GM10266 (cell line): ENCODE results near the gene SCG2.

Experiments
- DNase-seq: peaks from one replicate; pipeline ENCODE4 v3.0.0; 2012; ENCODE audit errors: extremely low spot score
- CTCF ChIP-seq: IDR thresholded peaks from 2 replicates; pipeline ENCODE4 v1.5.1; 2012; ENCODE audit warnings: mild to moderate bottlenecking, low read depth; ENCODE audit not compliant: control insufficient read depth, insufficient read depth; ENCODE audit errors: missing control alignments

SCG2 gene

GRCh38 chr2:223601932-223602666 is at the start of gene SCG2:
Gene SCG2 (minus strand): TSS chr2:223602361. CDS start chr2:223599282, 3,079 bp downstream.
- no peak for TF ChIP-seq CTCF
- peak; percentile 53 for DNase-seq

- TF ChIP-seq CTCF: no peak
- DNase-seq: no peak
Observed at GRCh38 chr2:223649554-223650533, 47.7 kb upstream of the SCG2 start.

GRCh38 chr2:223648755-223649154 is 46.6 kb upstream of the SCG2 start:
- no peak for TF ChIP-seq CTCF
- DNase-seq: no peak

GRCh38 chr2:223647258-223647952 is 45.2 kb upstream of the SCG2 start:
- no peak for DNase-seq
- TF ChIP-seq CTCF: no peak

GRCh38 chr2:223644136-223644535 is 42.0 kb upstream of the SCG2 start:
- no peak for TF ChIP-seq CTCF
- no peak for DNase-seq

DNA sequence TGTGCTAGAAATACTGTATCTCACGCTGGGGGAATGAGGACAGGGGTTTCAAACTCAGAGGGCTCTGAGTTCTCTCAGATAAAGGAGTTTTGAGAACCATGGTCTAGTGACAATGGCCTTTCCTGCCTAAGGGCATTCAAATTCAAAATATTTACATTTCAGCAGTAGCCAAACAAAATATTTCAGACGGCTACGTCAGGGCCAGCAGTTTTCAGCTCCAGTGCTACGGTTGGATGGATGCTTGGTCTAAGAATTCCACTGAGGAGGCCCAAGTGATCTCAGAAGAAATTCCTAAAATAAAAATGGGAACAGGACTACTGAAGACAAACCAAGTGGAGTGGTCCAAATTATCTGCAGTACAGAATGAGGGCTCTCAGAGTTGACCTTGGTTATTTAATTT is 41.1 kb upstream of the SCG2 start:
- TF ChIP-seq CTCF: no peak
- no peak for DNase-seq
